Caco-2 (cell line): Measurements from ENCODE around the gene TMEM132E. TPM values are rescaled to one million over a fixed set of nuclear protein-coding genes. Genes with fewer than 3 reads are reported as not detected.

Experiments
- BruUV-seq: library from RNA; stranded (reverse); fragments of 400-500 nt; replicated peaks from 2 replicates; lab custom pipeline; 2021; lab: Mats Ljungman, UMichigan
- CTCF ChIA-PET: fragments of 300-600 bp; sonication (Branson Sonifier 250); formaldehyde crosslinking; loops from one replicate; lab custom pipeline; 2022; ENCODE audit warnings: antibody characterized with exemption; lab: Charles Lee
- POLR2A ChIA-PET: fragments of 300-600 bp; sonication (Branson Sonifier 250); formaldehyde crosslinking; loops from one replicate; lab custom pipeline; 2022; ENCODE audit warnings: antibody characterized with exemption; lab: Charles Lee
- DNase-seq, 2 experiments: peaks; one replicate each; pipeline versions ENCODE4 v3.0.0 to v3.0.0-alpha.2; 2020 to 2022
- H3K27me3 ChIP-seq: replicated peaks from 2 replicates; pipeline ENCODE4 v1.6.0; 2011; ENCODE audit warnings: low read length; ENCODE audit not compliant: control insufficient read depth, insufficient read depth
- H3K36me3 ChIP-seq: 2 replicates; pipeline ENCODE4 v1.5.1; 2011; ENCODE audit warnings: low read length; ENCODE audit not compliant: control insufficient read depth, insufficient read depth
- H3K4me1 ChIP-seq: fragments of 250-450 bp; sonication (Bioruptor Pico); 2 replicates; pipeline ENCODE4 v1.5.1; 2020; ENCODE audit warnings: mild to moderate bottlenecking
- H3K4me3 ChIP-seq: 2 replicates; pipeline ENCODE4 v1.5.1; 2011; ENCODE audit warnings: low read depth, mild to moderate bottlenecking, control low read depth, low read length
- H3K9me3 ChIP-seq: fragments of 250-450 bp; sonication (Bioruptor Pico); 2 replicates; pipeline ENCODE4 v1.5.1; 2020; ENCODE audit warnings: mild to moderate bottlenecking, moderate library complexity
- H3K27ac Mint-ChIP-seq: one replicate; pipeline ENCODE4 v1.8.0; 2022; ENCODE audit warnings: mixed read lengths; ENCODE audit not compliant: unreplicated experiment
- H3K27me3 Mint-ChIP-seq: one replicate; pipeline ENCODE4 v1.8.0; 2022; ENCODE audit warnings: mixed read lengths; ENCODE audit not compliant: insufficient read depth, unreplicated experiment
- H3K36me3 Mint-ChIP-seq: one replicate; pipeline ENCODE4 v1.8.0; 2022; ENCODE audit warnings: mild to moderate bottlenecking, mixed read lengths; ENCODE audit not compliant: insufficient read depth, unreplicated experiment
- H3K4me1 Mint-ChIP-seq: one replicate; pipeline ENCODE4 v1.8.0; 2022; ENCODE audit warnings: low read depth, mixed read lengths; ENCODE audit not compliant: unreplicated experiment
- H3K4me3 Mint-ChIP-seq: one replicate; pipeline ENCODE4 v1.8.0; 2022; ENCODE audit warnings: mild to moderate bottlenecking, moderate library complexity, mixed read lengths; ENCODE audit not compliant: unreplicated experiment
- H3K9me3 Mint-ChIP-seq: one replicate; pipeline ENCODE4 v1.8.0; 2022; ENCODE audit warnings: mixed read lengths; ENCODE audit not compliant: unreplicated experiment
- intact Hi-C: fragments of 100-400 bp; cut with micrococcal nuclease; formaldehyde crosslinking; loops from one replicate; pipeline ENCODE4 v1.10.0; 2022; ENCODE audit not compliant: unreplicated experiment
- total RNA-seq: library from RNA; stranded (reverse); gene quantifications from 2 replicates; pipeline ENCODE4 v1.2.3, GENCODE V29; 2022
- TF ChIP-seq, protein P1 (sequence below), 2 experiments: fragments of 200-600 bp in 1 of 2; IDR thresholded peaks; 1 replicate in 1 of 2; 2 replicates in 1 of 2; pipeline versions ENCODE4 v1.5.1 to v1.8.0; 2011 to 2022; ENCODE audit warnings: antibody characterized with exemption in 1 of 2, control low read depth in 1 of 2, inconsistent platforms in 1 of 2, low read depth in 1 of 2, low read length in 1 of 2, mild to moderate bottlenecking in 1 of 2, moderate library complexity in 1 of 2; ENCODE audit not compliant: insufficient read depth in 1 of 2, severe bottlenecking in 1 of 2, unreplicated experiment in 1 of 2

Gene TMEM132E
- total RNA-seq, 1 experiment from 2014 or later: 0.07 TPM

DNA sequence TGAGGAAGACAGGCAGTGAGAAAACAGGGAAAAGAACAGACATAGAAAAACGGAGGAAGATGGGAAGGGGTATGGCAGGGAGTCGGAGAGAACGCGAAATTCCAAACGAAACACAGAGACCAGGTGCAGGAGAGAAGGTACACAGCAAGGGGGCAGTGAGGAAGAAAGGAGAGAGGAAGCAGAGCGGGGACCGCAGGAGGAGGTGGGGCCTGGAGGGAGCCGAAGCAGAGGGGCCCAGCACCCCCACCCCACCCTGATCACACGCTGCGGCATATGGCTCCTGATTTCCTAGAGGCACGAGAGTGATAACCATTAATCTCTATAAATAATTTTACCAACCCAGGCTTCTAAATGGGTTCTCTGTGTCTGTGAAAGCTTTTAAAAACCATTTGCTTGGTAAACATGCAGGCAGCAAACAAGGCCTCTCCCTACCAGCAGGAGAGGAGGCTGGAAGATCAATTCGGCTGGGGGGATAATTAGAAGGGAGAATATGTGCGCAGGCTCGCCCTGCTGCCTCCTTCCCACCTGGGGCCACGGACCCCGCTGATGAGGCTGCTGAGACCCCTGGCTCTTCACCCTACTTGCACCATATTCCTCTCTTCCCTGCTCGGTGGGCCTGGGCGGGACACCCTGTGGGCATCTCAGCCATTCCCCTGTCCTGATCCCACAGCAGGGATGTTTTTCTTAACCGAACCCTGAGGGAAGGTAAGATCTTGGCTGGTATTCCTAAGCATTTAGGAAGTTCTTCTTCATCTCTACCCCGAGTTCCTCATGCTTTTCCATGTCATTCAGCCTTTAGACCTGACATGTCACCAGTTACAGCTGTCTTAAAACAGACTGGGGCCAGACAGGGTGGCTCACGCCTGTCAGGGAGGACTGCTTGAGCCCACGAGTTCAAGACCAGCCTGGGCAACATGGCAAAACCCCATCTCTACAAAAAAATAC, 86.7 kb downstream of the TMEM132E start:
- no peak overlapping the region for H3K4me3 Mint-ChIP-seq
- H3K4me3 ChIP-seq: no peak overlapping the region
- CTCF ChIA-PET: no interaction called here
- DNase-seq: peak in 1 of 2 experiments; percentile 21
- TF ChIP-seq, protein P1, sequence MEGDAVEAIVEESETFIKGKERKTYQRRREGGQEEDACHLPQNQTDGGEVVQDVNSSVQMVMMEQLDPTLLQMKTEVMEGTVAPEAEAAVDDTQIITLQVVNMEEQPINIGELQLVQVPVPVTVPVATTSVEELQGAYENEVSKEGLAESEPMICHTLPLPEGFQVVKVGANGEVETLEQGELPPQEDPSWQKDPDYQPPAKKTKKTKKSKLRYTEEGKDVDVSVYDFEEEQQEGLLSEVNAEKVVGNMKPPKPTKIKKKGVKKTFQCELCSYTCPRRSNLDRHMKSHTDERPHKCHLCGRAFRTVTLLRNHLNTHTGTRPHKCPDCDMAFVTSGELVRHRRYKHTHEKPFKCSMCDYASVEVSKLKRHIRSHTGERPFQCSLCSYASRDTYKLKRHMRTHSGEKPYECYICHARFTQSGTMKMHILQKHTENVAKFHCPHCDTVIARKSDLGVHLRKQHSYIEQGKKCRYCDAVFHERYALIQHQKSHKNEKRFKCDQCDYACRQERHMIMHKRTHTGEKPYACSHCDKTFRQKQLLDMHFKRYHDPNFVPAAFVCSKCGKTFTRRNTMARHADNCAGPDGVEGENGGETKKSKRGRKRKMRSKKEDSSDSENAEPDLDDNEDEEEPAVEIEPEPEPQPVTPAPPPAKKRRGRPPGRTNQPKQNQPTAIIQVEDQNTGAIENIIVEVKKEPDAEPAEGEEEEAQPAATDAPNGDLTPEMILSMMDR (IDR thresholded peaks at IDR 0.05; ENCODE audit: insufficient read depth in 1 of 2, low read depth in 1 of 2, low read length in 1 of 2, severe bottlenecking in 1 of 2, unreplicated experiment in 1 of 2): no peak
- POLR2A ChIA-PET: no interaction called here
- no peaks in the 10 kb centered on the region for H3K4me1 ChIP-seq
- H3K9me3 ChIP-seq: no peaks in the 10 kb centered on the region
- H3K36me3 ChIP-seq: no peaks in the 10 kb centered on the region
- no peaks in the 10 kb centered on the region for H3K27me3 ChIP-seq
- H3K27ac Mint-ChIP-seq: no peak overlapping the region
- no peaks in the 10 kb centered on the region for H3K36me3 Mint-ChIP-seq
- no peaks in the 10 kb centered on the region for H3K4me1 Mint-ChIP-seq
- peaks cover 9% of the 10 kb centered on the region for H3K27me3 Mint-ChIP-seq
- no TSS peak for BruUV-seq
- intact Hi-C loops: no loop called here
- no peaks in the 10 kb centered on the region for H3K9me3 Mint-ChIP-seq

DNA sequence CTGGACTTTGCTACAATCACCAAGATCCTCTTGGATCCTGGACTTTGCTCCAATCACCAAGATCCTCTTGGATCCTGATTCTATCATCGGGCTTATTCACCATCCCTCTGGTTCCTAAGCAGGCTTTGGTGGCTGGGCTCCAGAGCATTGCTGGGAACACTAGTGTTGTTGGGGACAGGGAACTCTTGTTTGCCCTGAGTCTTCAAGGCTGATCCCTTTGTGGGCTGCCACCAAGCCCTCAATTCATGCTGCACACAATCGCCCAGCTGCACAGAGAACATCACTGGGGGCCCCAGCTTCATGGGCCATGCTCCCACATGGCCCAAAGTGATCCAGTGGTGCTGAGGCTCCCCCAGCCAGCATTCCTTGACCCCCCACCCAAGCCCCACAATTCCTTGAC, 88.3 kb downstream of the TMEM132E start:
- Histone ChIP-seq H3K36me3 (no peaks in the 10 kb centered on the region), H3K4me3 (no peak overlapping the region), H3K9me3 (no peaks in the 10 kb centered on the region), H3K27me3 (no peaks in the 10 kb centered on the region), H3K4me1 (no peaks in the 10 kb centered on the region)
- ChIA-PET POLR2A (no interaction called here), CTCF (no interaction called here)
- H3K27ac Mint-ChIP-seq: no peak overlapping the region
- H3K4me3 Mint-ChIP-seq: no peak overlapping the region
- H3K9me3 Mint-ChIP-seq: no peaks in the 10 kb centered on the region
- BruUV-seq: no TSS peak
- TF ChIP-seq, protein P1 (IDR thresholded peaks at IDR 0.05; ENCODE audit: insufficient read depth in 1 of 2, low read depth in 1 of 2, low read length in 1 of 2, severe bottlenecking in 1 of 2, unreplicated experiment in 1 of 2): no peak
- H3K4me1 Mint-ChIP-seq: no peaks in the 10 kb centered on the region
- H3K36me3 Mint-ChIP-seq: no peaks in the 10 kb centered on the region
- peaks cover 9% of the 10 kb centered on the region for H3K27me3 Mint-ChIP-seq
- intact Hi-C loops: no loop called here
- DNase-seq: no peak

DNA sequence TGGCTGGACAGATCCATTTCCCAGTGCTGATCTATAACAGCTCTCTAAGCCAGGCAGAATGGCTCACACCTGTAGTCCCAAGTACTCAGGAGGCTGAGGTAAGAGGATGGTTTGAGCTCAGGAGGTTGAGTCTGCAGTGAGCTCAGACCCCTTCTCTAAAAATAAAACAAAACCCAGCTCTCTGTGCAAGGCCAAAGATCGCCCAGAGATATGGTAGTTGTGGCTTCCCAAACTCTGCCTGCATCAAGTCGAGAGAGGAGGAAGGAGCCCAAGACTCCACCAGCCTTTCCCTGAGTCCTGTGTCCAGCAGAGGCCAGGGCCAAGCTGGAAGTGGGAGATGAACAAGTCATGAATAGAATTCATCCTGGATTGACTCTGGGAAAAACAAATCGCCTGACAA, 88.8 kb downstream of the TMEM132E start:
- Mint-ChIP-seq H3K4me3 (no peak overlapping the region), H3K27ac (no peak overlapping the region), H3K9me3 (no peaks in the 10 kb centered on the region), H3K36me3 (no peaks in the 10 kb centered on the region), H3K27me3 (peaks cover 9% of the 10 kb centered on the region), H3K4me1 (no peaks in the 10 kb centered on the region)
- no peak overlapping the region for H3K4me3 ChIP-seq
- H3K36me3 ChIP-seq: no peaks in the 10 kb centered on the region
- POLR2A ChIA-PET: no interaction called here
- DNase-seq: no peak
- intact Hi-C loops: no loop called here
- BruUV-seq: no TSS peak
- no peaks in the 10 kb centered on the region for H3K9me3 ChIP-seq
- H3K4me1 ChIP-seq: no peaks in the 10 kb centered on the region
- CTCF ChIA-PET: no interaction called here
- TF ChIP-seq, protein P1 (IDR thresholded peaks at IDR 0.05; ENCODE audit: insufficient read depth in 1 of 2, low read depth in 1 of 2, low read length in 1 of 2, severe bottlenecking in 1 of 2, unreplicated experiment in 1 of 2): no peak
- H3K27me3 ChIP-seq: no peaks in the 10 kb centered on the region
